ENCODE data around the gene AP2B1. TPM values are rescaled to one million over a fixed set of nuclear protein-coding genes. Genes with fewer than 3 reads are reported as not detected.

The AP2B1 gene
- total and polyA plus RNA-seq, 9 of the 15 experiments (the other 6 are each of a cell fraction or from before 2014, with no cell fraction given) = 60.1 to 287 (median 105) TPM

DNA sequence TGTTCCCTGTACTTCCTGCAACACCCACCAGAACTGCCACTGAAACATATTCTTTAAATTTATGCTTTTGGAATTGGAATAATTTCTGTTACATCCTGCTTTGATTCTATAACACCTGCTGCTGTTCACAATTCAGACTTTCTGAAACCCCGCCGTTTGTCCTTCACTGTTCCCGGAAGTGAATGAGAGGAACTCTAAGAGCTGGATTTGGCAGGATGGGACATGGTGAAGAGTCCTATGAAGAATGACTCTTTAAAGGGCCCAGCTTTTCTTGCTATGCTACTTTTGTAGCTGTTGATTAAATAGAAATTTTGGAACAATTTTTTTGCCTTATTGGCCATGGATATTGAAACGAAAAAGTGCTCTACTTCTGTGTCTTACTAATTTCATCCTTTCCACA is 8.9 kb downstream of the AP2B1 start:
- POLR2A ChIA-PET = interaction anchor here (0.8 to 5.0 kb wide), 5 partner anchors 9 to 31 kb away, joined by 3 to 30 read pairs (median 4); no protein-coding TSS in a partner anchor
- intact Hi-C loops (cut with micrococcal nuclease) = no loop called here
- FAIRE-seq = no peak
- TF ChIP-seq RBM25 (IDR thresholded peaks at IDR 0.05; ENCODE audit: low read depth, low read length, severe bottlenecking) (no peak), HOXB6 (CRISPR knock-in tag; IDR thresholded peaks at IDR 0.05; ENCODE audit: borderline replicate concordance) (no peak), MECOM (CRISPR knock-in tag; IDR thresholded peaks at IDR 0.05) (no peak), ZSCAN29 (IDR thresholded peaks at IDR 0.05) (no peak), SRSF9 (IDR thresholded peaks at IDR 0.05; ENCODE audit: borderline replicate concordance, low read depth, low read length) (no peak)
- TF ChIP-seq, protein P1, sequence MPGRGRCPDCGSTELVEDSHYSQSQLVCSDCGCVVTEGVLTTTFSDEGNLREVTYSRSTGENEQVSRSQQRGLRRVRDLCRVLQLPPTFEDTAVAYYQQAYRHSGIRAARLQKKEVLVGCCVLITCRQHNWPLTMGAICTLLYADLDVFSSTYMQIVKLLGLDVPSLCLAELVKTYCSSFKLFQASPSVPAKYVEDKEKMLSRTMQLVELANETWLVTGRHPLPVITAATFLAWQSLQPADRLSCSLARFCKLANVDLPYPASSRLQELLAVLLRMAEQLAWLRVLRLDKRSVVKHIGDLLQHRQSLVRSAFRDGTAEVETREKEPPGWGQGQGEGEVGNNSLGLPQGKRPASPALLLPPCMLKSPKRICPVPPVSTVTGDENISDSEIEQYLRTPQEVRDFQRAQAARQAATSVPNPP (IDR thresholded peaks at IDR 0.05; ENCODE audit: borderline replicate concordance, insufficient read depth, insufficient read length) = no peak
- TF ChIP-seq, protein P2, sequence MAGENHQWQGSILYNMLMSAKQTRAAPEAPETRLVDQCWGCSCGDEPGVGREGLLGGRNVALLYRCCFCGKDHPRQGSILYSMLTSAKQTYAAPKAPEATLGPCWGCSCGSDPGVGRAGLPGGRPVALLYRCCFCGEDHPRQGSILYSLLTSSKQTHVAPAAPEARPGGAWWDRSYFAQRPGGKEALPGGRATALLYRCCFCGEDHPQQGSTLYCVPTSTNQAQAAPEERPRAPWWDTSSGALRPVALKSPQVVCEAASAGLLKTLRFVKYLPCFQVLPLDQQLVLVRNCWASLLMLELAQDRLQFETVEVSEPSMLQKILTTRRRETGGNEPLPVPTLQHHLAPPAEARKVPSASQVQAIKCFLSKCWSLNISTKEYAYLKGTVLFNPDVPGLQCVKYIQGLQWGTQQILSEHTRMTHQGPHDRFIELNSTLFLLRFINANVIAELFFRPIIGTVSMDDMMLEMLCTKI (IDR thresholded peaks at IDR 0.05; ENCODE audit: partially characterized antibody) = no peak
- TF ChIP-seq, protein P3, sequence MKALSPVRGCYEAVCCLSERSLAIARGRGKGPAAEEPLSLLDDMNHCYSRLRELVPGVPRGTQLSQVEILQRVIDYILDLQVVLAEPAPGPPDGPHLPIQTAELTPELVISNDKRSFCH (CRISPR knock-in tag; IDR thresholded peaks at IDR 0.05) = no peak
- TF ChIP-seq, protein P3 (tag; IDR thresholded peaks at IDR 0.05) = no peak
- TF ChIP-seq, protein P4, sequence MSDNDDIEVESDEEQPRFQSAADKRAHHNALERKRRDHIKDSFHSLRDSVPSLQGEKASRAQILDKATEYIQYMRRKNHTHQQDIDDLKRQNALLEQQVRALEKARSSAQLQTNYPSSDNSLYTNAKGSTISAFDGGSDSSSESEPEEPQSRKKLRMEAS (CRISPR knock-in tag; IDR thresholded peaks at IDR 0.05) = no peak
- TF ChIP-seq, protein P5, sequence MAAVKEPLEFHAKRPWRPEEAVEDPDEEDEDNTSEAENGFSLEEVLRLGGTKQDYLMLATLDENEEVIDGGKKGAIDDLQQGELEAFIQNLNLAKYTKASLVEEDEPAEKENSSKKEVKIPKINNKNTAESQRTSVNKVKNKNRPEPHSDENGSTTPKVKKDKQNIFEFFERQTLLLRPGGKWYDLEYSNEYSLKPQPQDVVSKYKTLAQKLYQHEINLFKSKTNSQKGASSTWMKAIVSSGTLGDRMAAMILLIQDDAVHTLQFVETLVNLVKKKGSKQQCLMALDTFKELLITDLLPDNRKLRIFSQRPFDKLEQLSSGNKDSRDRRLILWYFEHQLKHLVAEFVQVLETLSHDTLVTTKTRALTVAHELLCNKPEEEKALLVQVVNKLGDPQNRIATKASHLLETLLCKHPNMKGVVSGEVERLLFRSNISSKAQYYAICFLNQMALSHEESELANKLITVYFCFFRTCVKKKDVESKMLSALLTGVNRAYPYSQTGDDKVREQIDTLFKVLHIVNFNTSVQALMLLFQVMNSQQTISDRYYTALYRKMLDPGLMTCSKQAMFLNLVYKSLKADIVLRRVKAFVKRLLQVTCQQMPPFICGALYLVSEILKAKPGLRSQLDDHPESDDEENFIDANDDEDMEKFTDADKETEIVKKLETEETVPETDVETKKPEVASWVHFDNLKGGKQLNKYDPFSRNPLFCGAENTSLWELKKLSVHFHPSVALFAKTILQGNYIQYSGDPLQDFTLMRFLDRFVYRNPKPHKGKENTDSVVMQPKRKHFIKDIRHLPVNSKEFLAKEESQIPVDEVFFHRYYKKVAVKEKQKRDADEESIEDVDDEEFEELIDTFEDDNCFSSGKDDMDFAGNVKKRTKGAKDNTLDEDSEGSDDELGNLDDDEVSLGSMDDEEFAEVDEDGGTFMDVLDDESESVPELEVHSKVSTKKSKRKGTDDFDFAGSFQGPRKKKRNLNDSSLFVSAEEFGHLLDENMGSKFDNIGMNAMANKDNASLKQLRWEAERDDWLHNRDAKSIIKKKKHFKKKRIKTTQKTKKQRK (IDR thresholded peaks at IDR 0.05; ENCODE audit: borderline replicate concordance, low read depth, low read length) = no peak
- TF ChIP-seq, protein P6, sequence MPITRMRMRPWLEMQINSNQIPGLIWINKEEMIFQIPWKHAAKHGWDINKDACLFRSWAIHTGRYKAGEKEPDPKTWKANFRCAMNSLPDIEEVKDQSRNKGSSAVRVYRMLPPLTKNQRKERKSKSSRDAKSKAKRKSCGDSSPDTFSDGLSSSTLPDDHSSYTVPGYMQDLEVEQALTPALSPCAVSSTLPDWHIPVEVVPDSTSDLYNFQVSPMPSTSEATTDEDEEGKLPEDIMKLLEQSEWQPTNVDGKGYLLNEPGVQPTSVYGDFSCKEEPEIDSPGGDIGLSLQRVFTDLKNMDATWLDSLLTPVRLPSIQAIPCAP (CRISPR knock-in tag; IDR thresholded peaks at IDR 0.05; ENCODE audit: borderline replicate concordance) = no peak
- TF ChIP-seq, protein P7, sequence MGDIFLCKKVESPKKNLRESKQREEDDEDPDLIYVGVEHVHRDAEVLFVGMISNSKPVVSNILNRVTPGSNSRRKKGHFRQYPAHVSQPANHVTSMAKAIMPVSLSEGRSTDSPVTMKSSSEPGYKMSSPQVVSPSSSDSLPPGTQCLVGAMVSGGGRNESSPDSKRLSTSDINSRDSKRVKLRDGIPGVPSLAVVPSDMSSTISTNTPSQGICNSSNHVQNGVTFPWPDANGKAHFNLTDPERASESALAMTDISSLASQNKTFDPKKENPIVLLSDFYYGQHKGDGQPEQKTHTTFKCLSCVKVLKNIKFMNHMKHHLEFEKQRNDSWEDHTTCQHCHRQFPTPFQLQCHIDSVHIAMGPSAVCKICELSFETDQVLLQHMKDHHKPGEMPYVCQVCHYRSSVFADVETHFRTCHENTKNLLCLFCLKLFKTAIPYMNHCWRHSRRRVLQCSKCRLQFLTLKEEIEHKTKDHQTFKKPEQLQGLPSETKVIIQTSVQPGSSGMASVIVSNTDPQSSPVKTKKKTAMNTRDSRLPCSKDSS (IDR thresholded peaks at IDR 0.05; ENCODE audit: low read depth, partially characterized antibody) = no peak

More for the DNA sequence above, 8.9 kb downstream of the AP2B1 start:
- H3K79me2 ChIP-seq (ENCODE audit: control insufficient read depth, insufficient read depth, low read length) = peaks cover 80% of the 10 kb centered on the region
- no peak overlapping the region for H3K27ac ChIP-seq (ENCODE audit: extremely low read depth, low read depth, low read length)
- no peak overlapping the region for H3K9ac ChIP-seq (ENCODE audit: insufficient read depth in 1 of 2, low read depth in 2 of 2, low read length in 2 of 2)
- H3K4me2 ChIP-seq (ENCODE audit: insufficient read depth, low read length) = no peak overlapping the region
- no peaks in the 10 kb centered on the region for H3K27me3 ChIP-seq (ENCODE audit: control insufficient read depth in 2 of 2, insufficient read depth in 2 of 2, low read length in 2 of 2)
- H3K4me1 ChIP-seq (replicated peaks in 1 of 2; ENCODE audit: control insufficient read depth in 2 of 2, insufficient read depth in 2 of 2, low read length in 2 of 2) = peaks cover 0 to 10% of the 10 kb centered on the region in 2 experiments; a peak in 2 of 5 replicates
- CTCF ChIA-PET (ENCODE audit: low intra/inter-chr PET ratio) = interaction anchor here (0.7 kb wide), 1 partner anchor 38 kb away, joined by 3 read pairs; no protein-coding TSS in a partner anchor
- H4K20me1 ChIP-seq (replicated peaks; ENCODE audit: control insufficient read depth, insufficient read depth, low read length) = no peaks in the 10 kb centered on the region
- in situ Hi-C loops (cut with MboI) = no loop called here
- WGBS (ENCODE audit: insufficient coverage, low coverage, missing lambda C conversion rate) = 96% methylated on average over 4 of the region's 4 CpGs
- BruUV-seq (replicated peaks) = no TSS peak
- peaks cover 94% of the 10 kb centered on the region for H3K36me3 ChIP-seq (ENCODE audit: control insufficient read depth, insufficient read depth, low read length)
- H3K9me1 ChIP-seq (ENCODE audit: control insufficient read depth, insufficient read depth, low read length) = no peaks in the 10 kb centered on the region
- no peak overlapping the region for H3K4me3 ChIP-seq
- ATAC-seq (no peak), DNase-seq (ENCODE audit: extremely low read depth in 1 of 4, low spot score in 3 of 4) (no peak)
- H2AFZ ChIP-seq (ENCODE audit: low read depth, low read length) = no peak overlapping the region
- no peaks in the 10 kb centered on the region for H3K9me3 ChIP-seq (replicated peaks; ENCODE audit: control insufficient read depth, insufficient read depth, low read depth, low read length)

Data from K562 (cell line).